GM12878 (cell line): ENCODE results near the gene CACNA2D3. TPM values are rescaled to one million over a fixed set of nuclear protein-coding genes. Genes with fewer than 3 reads are reported as not detected.

Experiments used
- ATAC-seq: fragments of 200-7000 bp; cut with Tn5 transposase; 3 replicates; pipeline ENCODE4 v1.9.1; 2020; ENCODE audit warnings: mild to moderate bottlenecking, moderate library complexity
- BruUV-seq: library from RNA; stranded (reverse); fragments of 400-500 nt; replicated peaks from 2 replicates; lab custom pipeline; 2021; lab: Mats Ljungman, UMichigan
- CTCF ChIA-PET: fragments of 300-600 bp; sonication (Branson Sonifier 250); formaldehyde crosslinking; extraction: SDS; loops from one replicate; lab custom pipeline; 2021; ENCODE audit warnings: inconsistent platforms; lab: Yijun Ruan, JAX
- POLR2A ChIA-PET: fragments of 350-600 bp; formaldehyde crosslinking; extraction: SDS; loops from one replicate; lab custom pipeline; 2021; ENCODE audit warnings: inconsistent platforms; lab: Charles Lee
- RAD21 ChIA-PET: fragments of 300-600 bp; sonication (Branson Sonifier 250); formaldehyde crosslinking; loops from one replicate; lab custom pipeline; 2023; ENCODE audit warnings: antibody characterized with exemption; ENCODE audit not compliant: unreplicated experiment; lab: Charles Lee
- SMC1A ChIA-PET: fragments of 300-600 bp; sonication (Branson Sonifier 250); formaldehyde crosslinking; loops from one replicate; lab custom pipeline; 2023; ENCODE audit not compliant: unreplicated experiment, uncharacterized antibody; lab: Charles Lee
- DNase-seq: peaks from one replicate; pipeline ENCODE4 v3.0.0-alpha.2; 2011; ENCODE audit warnings: low read depth, low spot score
- FAIRE-seq: peaks from 3 replicates; lab custom pipeline; 2011; peaks lifted over from hg19 to GRCh38; lab: Jason Lieb, UNC
- H2AFZ ChIP-seq: 2 replicates; pipeline ENCODE4 v1.6.0; 2011; ENCODE audit warnings: low read depth, low read length, control low read depth; ENCODE audit not compliant: control insufficient read depth
- H3K27ac ChIP-seq: 2 replicates; pipeline ENCODE4 v1.5.1; 2011; ENCODE audit warnings: control low read depth; ENCODE audit not compliant: control insufficient read depth, insufficient read depth
- H3K27me3 ChIP-seq, 2 experiments: replicated peaks in 1 of 2; 2 replicates each; pipeline versions ENCODE4 v1.6.0 to v1.6.1; 2011; ENCODE audit warnings: low read length in 1 of 2; ENCODE audit not compliant: control insufficient read depth in 2 of 2, insufficient read depth in 2 of 2
- H3K36me3 ChIP-seq, 2 experiments: 2 replicates each; pipeline ENCODE4 v1.5.1; 2011; ENCODE audit warnings: low read length in 1 of 2; ENCODE audit not compliant: control insufficient read depth in 2 of 2, insufficient read depth in 2 of 2
- H3K4me1 ChIP-seq: 2 replicates; pipeline ENCODE4 v1.6.1; 2011; ENCODE audit warnings: mild to moderate bottlenecking, low read length, moderate library complexity, mixed read lengths; ENCODE audit not compliant: control insufficient read depth, insufficient read depth
- H3K4me2 ChIP-seq: 2 replicates; pipeline ENCODE4 v1.6.0; 2011; ENCODE audit warnings: control low read depth; ENCODE audit not compliant: control insufficient read depth, insufficient read depth
- H3K4me3 ChIP-seq: fragments of 200-600 bp; sonication (generic); 2 replicates; pipeline ENCODE4 v1.5.1; 2016
- H3K79me2 ChIP-seq: 2 replicates; pipeline ENCODE4 v1.6.0; 2011; ENCODE audit warnings: low read length; ENCODE audit not compliant: control insufficient read depth, insufficient read depth
- H3K9ac ChIP-seq: 2 replicates; pipeline ENCODE4 v1.8.0; 2011; ENCODE audit warnings: low read length, control low read depth, mixed read lengths; ENCODE audit not compliant: control insufficient read depth, insufficient read depth
- H3K9me3 ChIP-seq: replicated peaks from 3 replicates; pipeline ENCODE4 v1.5.1; 2011; ENCODE audit warnings: mild to moderate bottlenecking, low read length; ENCODE audit not compliant: control insufficient read depth, insufficient read depth
- H4K20me1 ChIP-seq: 2 replicates; pipeline ENCODE4 v1.6.0; 2011; ENCODE audit not compliant: control insufficient read depth, insufficient read depth
- BMI1 ChIP-seq: fragments of 450-650 bp; IDR thresholded peaks from 2 replicates; pipeline ENCODE4 v1.6.1; 2016; ENCODE audit warnings: mild to moderate bottlenecking, moderate library complexity, borderline replicate concordance
- CHD1 ChIP-seq: IDR thresholded peaks from 2 replicates; pipeline ENCODE4 v1.6.1; 2012; ENCODE audit warnings: low read depth, low read length, improper control_type of control experiment
- CHD4 ChIP-seq: fragments of 200-600 bp; sonication (generic); IDR thresholded peaks from 2 replicates; pipeline ENCODE4 v1.6.1; 2016; ENCODE audit warnings: mild to moderate bottlenecking
- RBBP5 ChIP-seq: fragments of 200-600 bp; sonication (generic); conservative IDR thresholded peaks from 2 replicates; pipeline ENCODE4 v1.6.1; 2016
- SIN3A ChIP-seq: IDR thresholded peaks from 2 replicates; pipeline ENCODE4 v1.6.1; 2012; ENCODE audit warnings: low read depth, low read length, improper control_type of control experiment
- TCF12 ChIP-seq: IDR thresholded peaks from 2 replicates; pipeline ENCODE4 v1.6.1; 2011; ENCODE audit warnings: low read depth, mild to moderate bottlenecking, low read length
- ZBTB11 ChIP-seq: fragments of 450-650 bp; formaldehyde crosslinking; IDR thresholded peaks from 2 replicates; pipeline ENCODE4 v1.5.0; 2022; ENCODE audit warnings: mild to moderate bottlenecking, missing genetic modification characterization
- ZNF384 ChIP-seq: IDR thresholded peaks from 2 replicates; pipeline ENCODE4 v1.6.1; 2012; ENCODE audit warnings: low read depth, mild to moderate bottlenecking, low read length, improper control_type of control experiment, borderline replicate concordance
- WGBS: methylation state at CpG from one replicate; pipeline ENCODE4 v1.1.6; 2016; ENCODE audit warnings: low lambda C conversion rate; ENCODE audit not compliant: insufficient replicate concordance, insufficient coverage; ENCODE audit errors: missing lambda C conversion rate; 5-methylcytosine and 5-hydroxymethylcytosine counted together
- in situ Hi-C: fragments of 300-500 bp; cut with MboI; formaldehyde crosslinking; loops from 9 replicates; pipeline ENCODE4 v1.14.3; 2018; ENCODE audit warnings: mixed read lengths
- intact Hi-C: fragments of 100-400 bp; cut with micrococcal nuclease; formaldehyde crosslinking; loops from one replicate; pipeline ENCODE4 v1.14.2; 2022; ENCODE audit not compliant: unreplicated experiment
- polyA plus RNA-seq, 11 experiments: library from polyadenylated mRNA; depleted of rRNA in 4 of 11; unstranded in 6 of 11; stranded (reverse) in 5 of 11; fragments of >200 nt; fragmentation: Nextera tagmentation in 4 of 11; fragmentation: Illumina TruSeq in 1 of 11; extraction: Ambion mirVana in 4 of 11; extraction: Trizol in 1 of 11; gene quantifications; 1 replicate in 1 of 11; 2 replicates in 10 of 11; pipeline versions ENCODE4 v1.2.1 to v1.2.3, GENCODE V29; 2011 to 2016; ENCODE audit warnings: inconsistent platforms in 2 of 11, missing spikeins in 2 of 11, low read depth in 1 of 11
- total RNA-seq, 4 experiments: library from RNA; depleted of rRNA in 3 of 4; stranded (reverse); fragments of >200 nt in 3 of 4; fragmentation: Illumina TruSeq in 1 of 4; extraction: Trizol in 1 of 4; gene quantifications; 2 replicates each; pipeline versions ENCODE4 v1.2.1 to v1.2.3, GENCODE V29; 2013 to 2021
- TF ChIP-seq, protein P1 (sequence below): fragments of 450-650 bp; conservative IDR thresholded peaks from 2 replicates; pipeline ENCODE4 v1.6.1; 2017; ENCODE audit warnings: mild to moderate bottlenecking, moderate library complexity

The CACNA2D3 gene
- total and polyA plus RNA-seq, 10 of the 15 experiments (the other 5 are each of a cell fraction or from before 2014, with no cell fraction given): not detected

DNA sequence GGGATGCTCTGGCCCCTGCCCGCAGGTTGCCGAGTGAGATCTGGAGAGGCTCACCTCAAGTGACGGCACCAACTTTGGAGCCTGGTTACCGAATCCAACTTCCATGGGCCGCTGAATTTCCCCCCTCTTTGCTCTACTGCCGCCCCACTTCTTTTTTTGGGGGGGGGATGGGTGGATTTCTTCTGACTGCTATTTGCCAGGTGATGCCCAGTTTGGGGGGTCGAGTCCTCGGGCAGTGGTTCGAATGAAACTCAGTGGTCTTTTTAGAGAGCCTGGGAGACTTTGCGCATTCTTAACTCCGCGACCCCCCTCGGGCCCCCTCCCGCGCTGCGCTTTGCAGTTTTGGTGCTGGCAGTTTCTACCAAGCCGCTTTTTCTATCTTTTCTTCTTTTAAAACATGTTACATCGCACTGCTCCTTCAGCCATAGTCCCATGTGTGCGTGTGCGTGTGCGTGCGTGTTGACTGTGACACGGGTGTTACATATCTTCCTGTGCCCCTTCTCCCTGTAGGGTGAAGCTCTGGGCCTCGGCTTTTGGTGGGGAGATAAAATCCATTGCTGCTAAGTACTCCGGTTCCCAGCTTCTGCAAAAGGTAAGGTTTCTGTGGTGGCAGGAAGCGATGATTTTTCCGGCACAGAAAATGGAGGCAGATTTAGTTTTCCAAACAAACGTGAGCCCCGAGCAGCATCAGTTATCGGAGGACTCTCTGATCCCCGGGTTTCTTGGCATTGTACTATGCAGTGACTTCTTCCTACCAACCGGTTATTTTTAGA is 837 bp downstream of the CACNA2D3 start:
- H3K4me2 ChIP-seq: no peak overlapping the region
- RAD21 ChIA-PET: no interaction called here
- ATAC-seq (no peak), FAIRE-seq (no peak), DNase-seq (no peak)
- peaks cover 4 to 14% of the 10 kb centered on the region in 2 experiments; a peak in 3 of 4 replicates for H3K27me3 ChIP-seq
- POLR2A ChIA-PET: no interaction called here
- intact Hi-C loops: no loop called here
- no peaks in the 10 kb centered on the region for H3K9me3 ChIP-seq
- no peaks in the 10 kb centered on the region; the same call in 1 of the 2 replicates for H3K4me1 ChIP-seq
- no TSS peak for BruUV-seq
- SMC1A ChIA-PET: no interaction called here
- WGBS: 3% methylated on average over 32 of the region's 32 CpGs
- in situ Hi-C loops: no loop called here
- no peaks in the 10 kb centered on the region for H3K36me3 ChIP-seq
- H3K79me2 ChIP-seq: no peaks in the 10 kb centered on the region
- CTCF ChIA-PET: no interaction called here
- H3K27ac ChIP-seq: no peak overlapping the region
- H3K4me3 ChIP-seq: no peak overlapping the region
- H2AFZ ChIP-seq: no peak overlapping the region
- TF ChIP-seq SIN3A (no peak), BMI1 (no peak), ZBTB11 (CRISPR knock-in tag) (no peak), CHD4 (no peak), TCF12 (no peak), RBBP5 (no peak), CHD1 (no peak), ZNF384 (no peak)
- TF ChIP-seq, protein P1, sequence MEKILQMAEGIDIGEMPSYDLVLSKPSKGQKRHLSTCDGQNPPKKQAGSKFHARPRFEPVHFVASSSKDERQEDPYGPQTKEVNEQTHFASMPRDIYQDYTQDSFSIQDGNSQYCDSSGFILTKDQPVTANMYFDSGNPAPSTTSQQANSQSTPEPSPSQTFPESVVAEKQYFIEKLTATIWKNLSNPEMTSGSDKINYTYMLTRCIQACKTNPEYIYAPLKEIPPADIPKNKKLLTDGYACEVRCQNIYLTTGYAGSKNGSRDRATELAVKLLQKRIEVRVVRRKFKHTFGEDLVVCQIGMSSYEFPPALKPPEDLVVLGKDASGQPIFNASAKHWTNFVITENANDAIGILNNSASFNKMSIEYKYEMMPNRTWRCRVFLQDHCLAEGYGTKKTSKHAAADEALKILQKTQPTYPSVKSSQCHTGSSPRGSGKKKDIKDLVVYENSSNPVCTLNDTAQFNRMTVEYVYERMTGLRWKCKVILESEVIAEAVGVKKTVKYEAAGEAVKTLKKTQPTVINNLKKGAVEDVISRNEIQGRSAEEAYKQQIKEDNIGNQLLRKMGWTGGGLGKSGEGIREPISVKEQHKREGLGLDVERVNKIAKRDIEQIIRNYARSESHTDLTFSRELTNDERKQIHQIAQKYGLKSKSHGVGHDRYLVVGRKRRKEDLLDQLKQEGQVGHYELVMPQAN: no peak
- H3K9ac ChIP-seq: no peak overlapping the region
- H4K20me1 ChIP-seq: no peaks in the 10 kb centered on the region
